ENCODE results near the gene C1R. TPM values are rescaled to one million over a fixed set of nuclear protein-coding genes. Genes with fewer than 3 reads are reported as not detected.

C1R gene
- total RNA-seq, 1 experiment from 2014 or later: 11.5 TPM

DNA sequence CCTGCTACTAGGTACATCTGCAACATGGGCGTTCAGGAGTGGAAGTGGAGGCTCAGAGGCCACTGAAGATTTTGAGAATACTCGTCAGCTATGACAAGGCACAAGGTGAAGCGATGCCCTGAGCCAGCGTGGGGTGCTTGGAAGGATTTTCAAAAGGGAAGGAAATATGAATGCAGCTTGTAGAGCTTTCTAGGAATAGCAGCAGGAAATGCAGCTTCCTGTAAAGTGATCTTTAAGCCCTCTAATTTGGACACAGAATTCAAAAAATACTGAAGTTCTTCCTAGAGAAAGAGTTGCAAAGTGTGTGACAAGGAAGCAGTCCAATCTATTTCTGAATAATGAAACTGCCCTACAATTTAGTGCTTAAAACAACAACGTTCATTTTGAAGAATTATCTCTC lies 44.9 kb downstream of the C1R start:
- H3K4me2 ChIP-seq (ENCODE audit: insufficient read depth, insufficient read length, low read length): no peak overlapping the region
- H2BK5ac ChIP-seq (ENCODE audit: insufficient read length, low read length): no peak overlapping the region
- no peak overlapping the region for H2BK20ac ChIP-seq (ENCODE audit: low read depth, low read length, poor library complexity, severe bottlenecking)
- Mint-ChIP-seq H3K4me3 (no peak overlapping the region), H3K9me3 (peaks cover 0 to 5% of the 10 kb centered on the region in 2 experiments; a peak in 2 of 5 replicates), H3K27me3 (ENCODE audit: low read depth) (peaks cover 8% of the 10 kb centered on the region), H3K27ac (no peak overlapping the region), H3K36me3 (ENCODE audit: insufficient read depth in 1 of 3, low read depth in 3 of 3) (no peaks in the 10 kb centered on the region), H3K4me1 (peaks cover 3 to 4% of the 10 kb centered on the region in 2 experiments; a peak in 3 of 4 replicates)
- no peak overlapping the region for H3K27ac ChIP-seq (ENCODE audit: insufficient read length, low read depth, low read length)
- no peak overlapping the region for H4K5ac ChIP-seq (ENCODE audit: insufficient read length, low read depth, low read length)
- no peaks in the 10 kb centered on the region for H3K79me2 ChIP-seq (ENCODE audit: insufficient read depth, low read length)
- H3K56ac ChIP-seq (ENCODE audit: insufficient read length, low read depth, low read length): no peak overlapping the region
- no peaks in the 10 kb centered on the region for H4K20me1 ChIP-seq (ENCODE audit: control insufficient read depth, insufficient read depth, insufficient read length)
- no peaks in the 10 kb centered on the region for H3K79me1 ChIP-seq (ENCODE audit: insufficient read depth, low read depth, low read length, poor library complexity, severe bottlenecking)
- no peaks in the 10 kb centered on the region for H3K4me1 ChIP-seq (ENCODE audit: insufficient read depth, low read length)
- no peak overlapping the region for H3K23ac ChIP-seq (ENCODE audit: insufficient read length, low read depth, low read length)
- H2BK15ac ChIP-seq (ENCODE audit: low read depth, low read length): no peak overlapping the region
- H3K9me3 ChIP-seq (ENCODE audit: control insufficient read depth, low read depth, low read length): no peaks in the 10 kb centered on the region
- no peak overlapping the region for H3K4ac ChIP-seq (ENCODE audit: low read depth, low read length)
- no peak overlapping the region for H4K91ac ChIP-seq (ENCODE audit: insufficient read length, low read depth, low read length)
- H4K8ac ChIP-seq (replicated peaks; ENCODE audit: insufficient read length, low read depth, low read length): no peak overlapping the region
- DNase-seq: no peak
- H3K14ac ChIP-seq (ENCODE audit: insufficient read depth, low read length): no peak overlapping the region
- no peaks in the 10 kb centered on the region for H3K27me3 ChIP-seq (ENCODE audit: insufficient read depth, low read length)
- H3K9ac ChIP-seq (ENCODE audit: extremely low read depth, insufficient read length, low read length): no peak overlapping the region
- H2AK5ac ChIP-seq (ENCODE audit: insufficient read length, low read length): no peak overlapping the region
- no peak overlapping the region for H2BK12ac ChIP-seq (ENCODE audit: insufficient read length, low read depth, low read length)
- H2BK120ac ChIP-seq (ENCODE audit: low read depth, low read length, poor library complexity, severe bottlenecking): no peak overlapping the region
- H2AFZ ChIP-seq (ENCODE audit: low read length): no peak overlapping the region
- TF ChIP-seq, protein P1, sequence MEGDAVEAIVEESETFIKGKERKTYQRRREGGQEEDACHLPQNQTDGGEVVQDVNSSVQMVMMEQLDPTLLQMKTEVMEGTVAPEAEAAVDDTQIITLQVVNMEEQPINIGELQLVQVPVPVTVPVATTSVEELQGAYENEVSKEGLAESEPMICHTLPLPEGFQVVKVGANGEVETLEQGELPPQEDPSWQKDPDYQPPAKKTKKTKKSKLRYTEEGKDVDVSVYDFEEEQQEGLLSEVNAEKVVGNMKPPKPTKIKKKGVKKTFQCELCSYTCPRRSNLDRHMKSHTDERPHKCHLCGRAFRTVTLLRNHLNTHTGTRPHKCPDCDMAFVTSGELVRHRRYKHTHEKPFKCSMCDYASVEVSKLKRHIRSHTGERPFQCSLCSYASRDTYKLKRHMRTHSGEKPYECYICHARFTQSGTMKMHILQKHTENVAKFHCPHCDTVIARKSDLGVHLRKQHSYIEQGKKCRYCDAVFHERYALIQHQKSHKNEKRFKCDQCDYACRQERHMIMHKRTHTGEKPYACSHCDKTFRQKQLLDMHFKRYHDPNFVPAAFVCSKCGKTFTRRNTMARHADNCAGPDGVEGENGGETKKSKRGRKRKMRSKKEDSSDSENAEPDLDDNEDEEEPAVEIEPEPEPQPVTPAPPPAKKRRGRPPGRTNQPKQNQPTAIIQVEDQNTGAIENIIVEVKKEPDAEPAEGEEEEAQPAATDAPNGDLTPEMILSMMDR (conservative IDR thresholded peaks at IDR 0.05): no peak
- H3K18ac ChIP-seq (ENCODE audit: insufficient read length, low read depth, low read length): no peak overlapping the region
- WGBS (ENCODE audit: extremely low coverage, insufficient read length, low lambda C conversion rate): no CpG with 5 or more reads among the region's 5 CpGs
- no peak overlapping the region for H3T11ph ChIP-seq (ENCODE audit: low read length)
- H3K23me2 ChIP-seq (ENCODE audit: insufficient read length, low read depth, low read length, poor library complexity, severe bottlenecking): no peaks in the 10 kb centered on the region

Measured in H9 (cell line).